Measurements from ENCODE around the gene AGAP1.

DNA sequence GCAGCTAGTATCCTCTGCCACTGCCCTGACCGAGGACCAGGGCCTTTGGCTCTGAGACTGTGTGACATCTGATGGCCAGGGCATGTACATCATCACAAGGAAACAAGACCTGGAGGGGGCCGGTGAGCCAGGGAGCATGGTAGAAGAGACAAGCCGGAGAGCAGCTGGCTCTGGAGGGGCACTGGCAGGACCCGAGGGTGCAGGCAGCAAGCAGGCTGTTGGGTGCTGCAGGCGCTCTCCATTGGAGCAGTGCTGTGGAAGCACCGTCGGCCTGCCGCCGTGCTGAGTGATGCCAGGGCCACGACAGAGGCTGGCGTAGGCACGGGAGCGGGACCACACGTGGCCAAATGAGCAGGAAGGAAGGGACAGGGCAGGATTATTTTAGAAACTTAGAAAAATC lies 339.1 kb downstream of the AGAP1 start:
- TF ChIP-seq POLR2A (IDR thresholded peaks at IDR 0.05) = no peak
- TF ChIP-seq CTCF (IDR thresholded peaks at IDR 0.05) = no peak

Measured in heart left ventricle (tissue), 13 donors.